Measurements from ENCODE around the gene PRR4.

The PRR4 gene

DNA sequence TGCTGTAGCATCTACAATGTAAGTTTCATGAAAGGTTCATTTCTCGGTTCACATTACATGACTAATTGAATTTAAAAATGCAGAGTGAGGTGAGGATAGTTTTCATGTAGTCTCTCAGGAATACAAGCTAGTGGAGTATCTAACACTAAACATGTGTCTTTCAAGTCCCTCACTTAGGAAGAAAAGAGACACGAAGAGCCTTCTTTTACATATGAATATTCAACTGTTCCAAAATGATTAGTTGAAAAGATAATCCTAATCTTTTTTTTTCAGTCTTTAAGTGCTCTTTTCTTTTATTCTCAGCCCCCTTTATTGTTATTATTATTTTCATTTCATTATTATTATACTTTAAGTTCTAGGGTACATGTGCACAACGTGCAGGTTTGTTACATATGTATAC, 10.8 kb downstream of the PRR4 start:
- no peaks in the 10 kb centered on the region for H3K27me3 ChIP-seq (ENCODE audit: low read depth)
- H3K9me3 ChIP-seq: no peaks in the 10 kb centered on the region
- H3K4me1 ChIP-seq: peaks cover 9% of the 10 kb centered on the region
- DNase-seq (ENCODE audit: low spot score in 2 of 2): peak in 1 of 2 experiments; percentile 91
- no peaks in the 10 kb centered on the region for H3K36me3 ChIP-seq (replicated peaks)
- in situ Hi-C loops (cut with MboI; ENCODE audit: low sequenced_read_pairs): no loop called here
- H3K4me3 ChIP-seq: no peak overlapping the region

GRCh38 chr12:10829994-10830393, 19.3 kb downstream of the PRR4 start:
- Histone ChIP-seq H3K36me3 (replicated peaks) (no peaks in the 10 kb centered on the region), H3K4me3 (no peak overlapping the region), H3K27me3 (ENCODE audit: low read depth) (peaks cover 4% of the 10 kb centered on the region), H3K4me1 (no peaks in the 10 kb centered on the region; the same call in 1 of the 2 replicates), H3K9me3 (no peaks in the 10 kb centered on the region)
- in situ Hi-C loops (cut with MboI; ENCODE audit: low sequenced_read_pairs): no loop called here
- DNase-seq (ENCODE audit: low spot score in 2 of 2): no peak

- in situ Hi-C loops (cut with MboI; ENCODE audit: low sequenced_read_pairs): no loop called here
- no peaks in the 10 kb centered on the region for H3K36me3 ChIP-seq (replicated peaks)
- no peak within 1 kb of the TSS for H3K4me3 ChIP-seq
- no peak for DNase-seq (ENCODE audit: low spot score in 2 of 2)
- H3K27me3 ChIP-seq (ENCODE audit: low read depth): peaks cover 4% of the 10 kb centered on the region
- H3K9me3 ChIP-seq: no peaks in the 10 kb centered on the region
- no peaks in the 10 kb centered on the region; the same call in 1 of the 2 replicates for H3K4me1 ChIP-seq
Observed at GRCh38 chr12:10826258-10826657, 23.0 kb downstream of the PRR4 start, which contains the start of gene TAS2R10. Gene TAS2R10 (minus strand): TSS chr12:10826358. CDS start chr12:10826269, 89 bp downstream.

GRCh38 chr12:10824957-10825356, 24.3 kb downstream of the PRR4 start:
- in situ Hi-C loops (cut with MboI; ENCODE audit: low sequenced_read_pairs): no loop called here

GRCh38 chr12:10811883-10812536, 37.3 kb downstream of the PRR4 start:
- in situ Hi-C loops (cut with MboI; ENCODE audit: low sequenced_read_pairs): no loop called here
- Histone ChIP-seq H3K36me3 (replicated peaks) (no peaks in the 10 kb centered on the region), H3K4me1 (no peaks in the 10 kb centered on the region), H3K9me3 (no peaks in the 10 kb centered on the region; the same call in 1 of the 2 replicates), H3K4me3 (no peak overlapping the region), H3K27me3 (ENCODE audit: low read depth) (peaks cover 7% of the 10 kb centered on the region)
- no peak for DNase-seq (ENCODE audit: low spot score in 2 of 2)

More at GRCh38 chr12:10824957-10825356, 24.3 kb downstream of the PRR4 start:
- Histone ChIP-seq H3K27me3 (ENCODE audit: low read depth) (peaks cover 4% of the 10 kb centered on the region), H3K36me3 (replicated peaks) (no peaks in the 10 kb centered on the region), H3K4me1 (no peaks in the 10 kb centered on the region; the same call in 1 of the 2 replicates), H3K4me3 (no peak overlapping the region), H3K9me3 (no peaks in the 10 kb centered on the region)
- no peak for DNase-seq (ENCODE audit: low spot score in 2 of 2)

GRCh38 chr12:10810068-10810467, 39.2 kb downstream of the PRR4 start, which contains the start of gene TAS2R9:
Gene TAS2R9 (minus strand): TSS chr12:10810168. CDS start chr12:10810075, 93 bp downstream.
- H3K9me3 ChIP-seq: no peaks in the 10 kb centered on the region; the same call in 1 of the 2 replicates
- no peak for DNase-seq (ENCODE audit: low spot score in 2 of 2)
- in situ Hi-C loops (cut with MboI; ENCODE audit: low sequenced_read_pairs): no loop called here
- no peaks in the 10 kb centered on the region for H3K36me3 ChIP-seq (replicated peaks)
- H3K4me3 ChIP-seq: no peak within 1 kb of the TSS
- no peaks in the 10 kb centered on the region for H3K4me1 ChIP-seq
- H3K27me3 ChIP-seq (ENCODE audit: low read depth): peaks cover 15% of the 10 kb centered on the region

DNA sequence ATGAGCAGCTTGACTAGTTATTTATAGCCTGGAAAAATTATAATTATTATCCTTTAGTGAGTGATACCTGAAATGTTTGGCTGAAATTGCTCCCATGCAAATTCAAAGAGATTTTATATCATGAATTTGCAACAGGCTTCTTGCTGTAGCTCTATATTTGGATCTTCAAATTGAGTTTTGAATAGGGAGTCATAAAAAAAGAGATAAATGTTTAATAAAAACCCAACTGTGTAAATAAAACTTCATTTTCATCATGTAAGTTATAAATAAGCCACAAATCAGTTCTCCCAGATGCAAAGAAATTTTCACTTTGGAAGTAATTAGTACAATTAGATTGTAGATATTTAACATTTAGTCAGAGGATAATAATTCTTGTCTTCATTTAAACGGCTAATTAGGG, 42.1 kb downstream of the PRR4 start, which contains the start of gene TAS2R8:
Gene TAS2R8, minus strand, starts transcription at position 101 of the 400 bp plus-strand sequence. CDS start 306 bp downstream, outside the sequence.
- in situ Hi-C loops (cut with MboI; ENCODE audit: low sequenced_read_pairs): no loop called here
- H3K27me3 ChIP-seq (ENCODE audit: low read depth): peaks cover 15% of the 10 kb centered on the region
- H3K36me3 ChIP-seq (replicated peaks): no peaks in the 10 kb centered on the region
- H3K4me3 ChIP-seq: no peak within 1 kb of the TSS
- DNase-seq (ENCODE audit: low spot score in 2 of 2): no peak
- no peaks in the 10 kb centered on the region for H3K4me1 ChIP-seq
- H3K9me3 ChIP-seq: no peaks in the 10 kb centered on the region

DNA sequence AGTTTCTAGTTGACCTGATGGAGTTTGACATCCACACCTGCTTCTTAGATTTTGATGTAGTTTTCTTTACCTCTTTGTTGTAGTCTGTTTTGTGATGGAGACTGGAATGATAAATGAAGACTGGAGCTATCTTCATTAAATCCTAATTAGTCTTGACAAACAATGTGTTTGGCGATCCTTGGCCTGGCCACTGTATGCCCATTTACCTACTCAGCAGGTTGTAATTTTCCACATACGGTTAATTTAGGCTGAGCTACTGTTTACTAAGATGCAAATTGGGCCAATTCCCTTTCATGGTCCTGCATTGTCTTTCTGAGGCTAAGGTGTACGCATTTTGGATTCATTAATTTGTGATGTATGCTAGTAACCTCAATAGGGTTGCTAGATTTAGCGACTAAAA, 46.7 kb downstream of the PRR4 start, which contains the start of gene TAS2R7:
Gene TAS2R7, minus strand, starts transcription at position 41 of the 400 bp plus-strand sequence. CDS start 57 bp downstream, outside the sequence.
- Histone ChIP-seq H3K9me3 (no peaks in the 10 kb centered on the region), H3K36me3 (replicated peaks) (no peaks in the 10 kb centered on the region), H3K4me3 (no peak within 1 kb of the TSS), H3K4me1 (no peaks in the 10 kb centered on the region), H3K27me3 (ENCODE audit: low read depth) (peaks cover 13% of the 10 kb centered on the region; the same call in 1 of the 2 replicates)
- no peak for DNase-seq (ENCODE audit: low spot score in 2 of 2)
- in situ Hi-C loops (cut with MboI; ENCODE audit: low sequenced_read_pairs): no loop called here

DNA sequence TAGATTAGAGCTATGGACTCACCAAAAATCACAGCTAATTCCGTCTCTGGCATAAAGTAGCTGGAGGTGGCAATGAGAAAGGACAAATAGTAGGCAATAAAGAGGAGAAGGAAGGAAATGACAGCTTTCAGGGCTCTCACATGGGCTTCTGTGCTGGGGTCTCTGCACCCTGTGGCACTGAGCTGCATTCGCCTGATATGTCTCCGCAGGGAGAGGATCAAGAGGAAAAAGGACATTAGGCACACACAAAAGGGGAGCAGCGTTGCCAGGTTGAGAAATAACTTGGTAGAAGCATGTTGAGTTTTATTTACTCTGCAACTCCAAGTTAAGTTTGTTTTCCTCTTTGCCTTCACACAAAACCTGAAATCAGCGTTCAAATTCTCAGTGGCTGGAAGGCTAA, 47.5 kb downstream of the PRR4 start:
- DNase-seq (ENCODE audit: low spot score in 2 of 2): no peak
- in situ Hi-C loops (cut with MboI; ENCODE audit: low sequenced_read_pairs): no loop called here
- peaks cover 10% of the 10 kb centered on the region for H3K27me3 ChIP-seq (ENCODE audit: low read depth)
- no peaks in the 10 kb centered on the region for H3K9me3 ChIP-seq
- H3K36me3 ChIP-seq (replicated peaks): no peaks in the 10 kb centered on the region
- H3K4me3 ChIP-seq: no peak overlapping the region
- no peaks in the 10 kb centered on the region for H3K4me1 ChIP-seq
